Endothelial cell (in vitro differentiated cells): ENCODE data around the gene IL24. TPM values are rescaled to one million over a fixed set of nuclear protein-coding genes. Genes with fewer than 3 reads are reported as not detected.

Experiments used
- DNase-seq: peaks from one replicate; pipeline ENCODE4 v3.0.0; 2021; ENCODE audit warnings: low spot score
- H3K27ac Mint-ChIP-seq: one replicate; pipeline ENCODE4 v1.8.0; 2021; ENCODE audit warnings: mixed read lengths, inconsistent platforms; ENCODE audit not compliant: unreplicated experiment
- H3K27me3 Mint-ChIP-seq: one replicate; pipeline ENCODE4 v1.8.0; 2021; ENCODE audit warnings: mild to moderate bottlenecking, moderate library complexity, mixed read lengths, inconsistent platforms; ENCODE audit not compliant: unreplicated experiment
- H3K36me3 Mint-ChIP-seq: one replicate; pipeline ENCODE4 v1.8.0; 2021; ENCODE audit warnings: mild to moderate bottlenecking, low read depth, mixed read lengths, inconsistent platforms; ENCODE audit not compliant: unreplicated experiment
- H3K4me1 Mint-ChIP-seq: one replicate; pipeline ENCODE4 v1.8.0; 2021; ENCODE audit warnings: mild to moderate bottlenecking, mixed read lengths, inconsistent platforms; ENCODE audit not compliant: unreplicated experiment
- H3K4me3 Mint-ChIP-seq: one replicate; pipeline ENCODE4 v1.8.0; 2021; ENCODE audit warnings: mild to moderate bottlenecking, mixed read lengths, inconsistent platforms; ENCODE audit not compliant: unreplicated experiment
- H3K9me3 Mint-ChIP-seq: one replicate; pipeline ENCODE4 v1.8.0; 2021; ENCODE audit warnings: mixed read lengths, inconsistent platforms; ENCODE audit not compliant: unreplicated experiment
- CTCF ChIP-seq: fragments of 200-600 bp; sonication (generic); IDR thresholded peaks from one replicate; pipeline ENCODE4 v1.5.0; 2021; ENCODE audit warnings: antibody characterized with exemption; ENCODE audit not compliant: unreplicated experiment
- total RNA-seq: library from RNA; stranded (reverse); fragmentation: NEBNext Ultra II Directional; extraction: Animal tissue kit (Norgen Biotek cat#: 25700); gene quantifications from one replicate; pipeline ENCODE4 v1.2.1, GENCODE V29; 2021; ENCODE audit not compliant: unreplicated experiment

Gene IL24
- total RNA-seq, 1 donor from 2014 or later, result not detected

DNA sequence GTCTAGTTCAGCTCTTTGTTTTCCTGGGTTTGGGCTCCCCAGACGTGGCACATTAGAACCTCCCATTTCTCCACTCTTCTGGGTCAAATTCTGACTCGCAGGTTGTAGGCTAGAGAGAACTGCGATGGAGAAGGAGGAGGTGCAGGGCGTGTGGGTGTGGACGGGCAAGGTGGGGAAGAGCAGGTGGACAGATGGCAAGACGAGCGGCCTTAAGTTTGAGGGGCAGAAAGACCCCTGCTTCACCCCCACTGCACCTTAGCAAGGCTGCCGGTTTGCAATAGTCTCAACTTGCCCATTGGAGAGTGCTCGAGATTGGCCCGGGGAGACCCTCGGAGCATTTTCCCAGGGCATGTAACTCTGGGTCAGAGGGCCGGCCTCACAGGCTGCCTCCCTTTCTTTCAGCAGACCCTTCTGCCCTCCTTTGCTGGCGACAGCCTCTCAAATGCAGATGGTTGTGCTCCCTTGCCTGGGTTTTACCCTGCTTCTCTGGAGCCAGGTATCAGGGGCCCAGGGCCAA is 1.7 kb downstream of the IL24 start:
- Mint-ChIP-seq H3K4me3 (no peak overlapping the region), H3K27ac (peak overlapping the region; percentile 24), H3K36me3 (peaks cover 11% of the 10 kb centered on the region), H3K9me3 (no peaks in the 10 kb centered on the region), H3K27me3 (peaks cover 4% of the 10 kb centered on the region), H3K4me1 (peaks cover 8% of the 10 kb centered on the region)
- DNase-seq, result no peak
- TF ChIP-seq CTCF, result no peak

GRCh38 chr1:206899717-206900116 is 2.5 kb downstream of the IL24 start:
- Mint-ChIP-seq H3K27me3 (peaks cover 4% of the 10 kb centered on the region), H3K27ac (no peak overlapping the region), H3K36me3 (peaks cover 13% of the 10 kb centered on the region)

DNA sequence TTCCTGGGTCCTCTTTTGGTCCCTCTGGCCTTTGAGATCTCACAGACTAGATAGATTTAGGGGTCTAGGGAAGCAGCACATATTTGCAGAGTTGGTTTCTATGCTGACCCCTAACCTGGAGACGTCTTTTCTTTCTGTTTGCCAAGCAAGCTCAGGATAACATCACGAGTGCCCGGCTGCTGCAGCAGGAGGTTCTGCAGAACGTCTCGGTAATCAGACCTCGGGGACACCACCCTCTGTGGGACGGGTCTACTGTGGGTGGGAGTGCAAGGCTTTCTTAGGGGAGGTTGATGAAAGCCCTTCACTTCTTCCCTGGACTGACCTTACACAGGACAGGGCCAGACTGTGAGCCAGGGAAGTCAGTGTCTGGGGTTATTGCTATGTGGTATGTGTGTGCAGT is 2.9 kb downstream of the IL24 start:
- Mint-ChIP-seq H3K36me3 (peaks cover 13% of the 10 kb centered on the region), H3K27me3 (peaks cover 4% of the 10 kb centered on the region), H3K27ac (no peak overlapping the region), H3K4me1 (peaks cover 14% of the 10 kb centered on the region), H3K4me3 (no peak overlapping the region), H3K9me3 (no peaks in the 10 kb centered on the region)
- no peak for DNase-seq
- TF ChIP-seq CTCF, result no peak

More at GRCh38 chr1:206899717-206900116, 2.5 kb downstream of the IL24 start:
- H3K4me3 Mint-ChIP-seq, result no peak overlapping the region
- DNase-seq, result no peak
- peaks cover 11% of the 10 kb centered on the region for H3K4me1 Mint-ChIP-seq
- no peaks in the 10 kb centered on the region for H3K9me3 Mint-ChIP-seq
- no peak for TF ChIP-seq CTCF

DNA sequence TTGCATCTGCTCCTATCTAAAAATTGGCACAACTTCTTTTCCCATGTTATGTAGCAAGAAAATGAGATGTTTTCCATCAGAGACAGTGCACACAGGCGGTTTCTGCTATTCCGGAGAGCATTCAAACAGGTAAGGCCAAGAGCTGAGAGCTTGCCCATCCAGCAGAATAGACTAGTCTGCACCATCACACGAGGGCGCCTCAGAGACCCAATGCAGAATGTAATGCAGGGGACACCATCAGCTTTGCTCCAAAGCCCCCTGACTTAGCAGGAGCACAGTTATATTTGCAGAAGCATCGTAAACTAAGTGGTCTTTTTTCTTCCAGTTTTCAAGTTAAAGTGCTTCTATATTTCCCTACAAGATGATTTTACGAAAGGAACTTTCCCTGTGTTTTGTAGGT is 4.7 kb downstream of the IL24 start:
- Mint-ChIP-seq H3K4me3 (no peak overlapping the region), H3K4me1 (peaks cover 16% of the 10 kb centered on the region), H3K36me3 (peaks cover 9% of the 10 kb centered on the region), H3K27me3 (peaks cover 6% of the 10 kb centered on the region), H3K27ac (no peak overlapping the region), H3K9me3 (no peaks in the 10 kb centered on the region)
- TF ChIP-seq CTCF, result no peak
- no peak for DNase-seq

DNA sequence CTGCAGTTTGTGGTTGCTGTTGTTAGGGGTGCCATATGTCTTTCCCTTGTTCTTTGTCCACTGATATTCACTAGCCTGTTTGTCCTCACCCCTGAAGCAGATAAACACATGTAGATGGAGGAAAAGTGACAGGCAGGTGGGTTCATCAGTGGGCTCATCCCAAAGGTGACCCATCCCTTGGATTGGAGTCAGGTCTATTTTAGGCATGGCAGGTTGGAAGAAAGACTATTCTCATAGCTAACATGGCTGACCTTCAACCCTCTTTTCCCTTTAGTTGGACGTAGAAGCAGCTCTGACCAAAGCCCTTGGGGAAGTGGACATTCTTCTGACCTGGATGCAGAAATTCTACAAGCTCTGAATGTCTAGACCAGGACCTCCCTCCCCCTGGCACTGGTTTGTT is 5.5 kb downstream of the IL24 start:
- H3K4me3 Mint-ChIP-seq, result no peak overlapping the region
- no peak for DNase-seq
- peaks cover 6% of the 10 kb centered on the region for H3K27me3 Mint-ChIP-seq
- H3K36me3 Mint-ChIP-seq, result peaks cover 9% of the 10 kb centered on the region
- no peaks in the 10 kb centered on the region for H3K9me3 Mint-ChIP-seq
- peaks cover 16% of the 10 kb centered on the region for H3K4me1 Mint-ChIP-seq
- no peak for TF ChIP-seq CTCF
- no peak overlapping the region for H3K27ac Mint-ChIP-seq
